ENCODE measurements around the gene F3.

Gene F3

GRCh38 chr1:94565901-94566300 lies 24.3 kb upstream of the F3 start:
- Histone ChIP-seq H4K20me1 (ENCODE audit: control insufficient read depth, insufficient read depth, low read depth, low read length) (no peaks in the 10 kb centered on the region), H3K79me2 (ENCODE audit: control insufficient read depth, low read length) (no peaks in the 10 kb centered on the region), H3K4me1 (ENCODE audit: control insufficient read depth, low read length) (no peaks in the 10 kb centered on the region), H3K4me3 (ENCODE audit: low read length) (no peak overlapping the region), H3K9me2 (replicated peaks; ENCODE audit: control insufficient read depth, low read length) (no peaks in the 10 kb centered on the region; the same call in 1 of the 2 replicates), H3K4me2 (ENCODE audit: low read length) (no peak overlapping the region), H3K36me3 (ENCODE audit: control insufficient read depth, low read length) (no peaks in the 10 kb centered on the region), H3F3A (ENCODE audit: control insufficient read depth, insufficient read depth) (no peaks in the 10 kb centered on the region), H3K27me3 (ENCODE audit: control insufficient read depth, low read length) (no peaks in the 10 kb centered on the region), H3K27ac (ENCODE audit: low read depth, low read length) (no peak overlapping the region), H3K9me3 (ENCODE audit: control insufficient read depth, insufficient read depth, low read length) (no peaks in the 10 kb centered on the region)
- TF ChIP-seq EZH2phosphoT487 (IDR thresholded peaks at IDR 0.05; ENCODE audit: borderline replicate concordance, low read length) (no peak), CTCF (IDR thresholded peaks at IDR 0.05; ENCODE audit: low read depth, low read length, poor library complexity, severe bottlenecking) (no peak)

GRCh38 chr1:94562519-94563260 lies 21.1 kb upstream of the F3 start:
- no peaks in the 10 kb centered on the region for H3K79me2 ChIP-seq (ENCODE audit: control insufficient read depth, low read length)
- H4K20me1 ChIP-seq (ENCODE audit: control insufficient read depth, insufficient read depth, low read depth, low read length), result no peaks in the 10 kb centered on the region
- H3K9me2 ChIP-seq (replicated peaks; ENCODE audit: control insufficient read depth, low read length), result no peaks in the 10 kb centered on the region; the same call in 1 of the 2 replicates
- H3F3A ChIP-seq (ENCODE audit: control insufficient read depth, insufficient read depth), result no peaks in the 10 kb centered on the region
- no peaks in the 10 kb centered on the region; the same call in 1 of the 2 replicates for H3K27me3 ChIP-seq (ENCODE audit: control insufficient read depth, low read length)
- no peak overlapping the region for H3K27ac ChIP-seq (ENCODE audit: low read depth, low read length)
- no peaks in the 10 kb centered on the region for H3K36me3 ChIP-seq (ENCODE audit: control insufficient read depth, low read length)
- H3K4me3 ChIP-seq (ENCODE audit: low read length), result no peak overlapping the region
- no peak overlapping the region for H3K4me2 ChIP-seq (ENCODE audit: low read length)
- H3K9me3 ChIP-seq (ENCODE audit: control insufficient read depth, insufficient read depth, low read length), result no peaks in the 10 kb centered on the region
- TF ChIP-seq EZH2phosphoT487 (IDR thresholded peaks at IDR 0.05; ENCODE audit: borderline replicate concordance, low read length) (no peak), CTCF (IDR thresholded peaks at IDR 0.05; ENCODE audit: low read depth, low read length, poor library complexity, severe bottlenecking) (no peak)
- H3K4me1 ChIP-seq (ENCODE audit: control insufficient read depth, low read length), result no peaks in the 10 kb centered on the region

- H3K79me2 ChIP-seq (ENCODE audit: control insufficient read depth, low read length), result no peaks in the 10 kb centered on the region
- no peaks in the 10 kb centered on the region; the same call in 1 of the 2 replicates for H3K9me2 ChIP-seq (replicated peaks; ENCODE audit: control insufficient read depth, low read length)
- no peak overlapping the region for H3K4me3 ChIP-seq (ENCODE audit: low read length)
- H3F3A ChIP-seq (ENCODE audit: control insufficient read depth, insufficient read depth), result no peaks in the 10 kb centered on the region
- H4K20me1 ChIP-seq (ENCODE audit: control insufficient read depth, insufficient read depth, low read depth, low read length), result no peaks in the 10 kb centered on the region
- H3K4me1 ChIP-seq (ENCODE audit: control insufficient read depth, low read length), result no peaks in the 10 kb centered on the region
- H3K27me3 ChIP-seq (ENCODE audit: control insufficient read depth, low read length), result no peaks in the 10 kb centered on the region; the same call in 1 of the 2 replicates
- no peak overlapping the region for H3K27ac ChIP-seq (ENCODE audit: low read depth, low read length)
- no peaks in the 10 kb centered on the region for H3K9me3 ChIP-seq (ENCODE audit: control insufficient read depth, insufficient read depth, low read length)
- H3K36me3 ChIP-seq (ENCODE audit: control insufficient read depth, low read length), result no peaks in the 10 kb centered on the region
- TF ChIP-seq EZH2phosphoT487 (IDR thresholded peaks at IDR 0.05; ENCODE audit: borderline replicate concordance, low read length), result no peak
- H3K4me2 ChIP-seq (ENCODE audit: low read length), result no peak overlapping the region
Measured at GRCh38 chr1:94560333-94560732, 18.8 kb upstream of the F3 start.

GRCh38 chr1:94559921-94560320 lies 18.4 kb upstream of the F3 start:
- Histone ChIP-seq H3K9me2 (replicated peaks; ENCODE audit: control insufficient read depth, low read length) (no peaks in the 10 kb centered on the region; the same call in 1 of the 2 replicates), H3K9me3 (ENCODE audit: control insufficient read depth, insufficient read depth, low read length) (no peaks in the 10 kb centered on the region), H3K4me3 (ENCODE audit: low read length) (no peak overlapping the region), H4K20me1 (ENCODE audit: control insufficient read depth, insufficient read depth, low read depth, low read length) (no peaks in the 10 kb centered on the region), H3K36me3 (ENCODE audit: control insufficient read depth, low read length) (no peaks in the 10 kb centered on the region), H3K4me1 (ENCODE audit: control insufficient read depth, low read length) (no peaks in the 10 kb centered on the region), H3K4me2 (ENCODE audit: low read length) (no peak overlapping the region), H3K79me2 (ENCODE audit: control insufficient read depth, low read length) (no peaks in the 10 kb centered on the region), H3K27ac (ENCODE audit: low read depth, low read length) (no peak overlapping the region), H3K27me3 (ENCODE audit: control insufficient read depth, low read length) (no peaks in the 10 kb centered on the region; the same call in 1 of the 2 replicates), H3F3A (ENCODE audit: control insufficient read depth, insufficient read depth) (no peaks in the 10 kb centered on the region)
- no peak for TF ChIP-seq CTCF (IDR thresholded peaks at IDR 0.05; ENCODE audit: low read depth, low read length, poor library complexity, severe bottlenecking)
- no peak for TF ChIP-seq EZH2phosphoT487 (IDR thresholded peaks at IDR 0.05; ENCODE audit: borderline replicate concordance, low read length)

All from DOHH2 (cell line).